Psoas muscle (tissue), 8 donors: Measurements from ENCODE around the gene PUS3. TPM values are rescaled to one million over a fixed set of nuclear protein-coding genes. Genes with fewer than 3 reads are reported as not detected.

Source experiments
- ATAC-seq, 4 donors: fragments of 200-7000 bp; cut with Tn5 transposase; one replicate each; pipeline ENCODE4 v1.9.1; 2020; ENCODE audit warnings: moderate library complexity in 3 of 4, mild to moderate bottlenecking in 2 of 4
- DNase-seq, 2 donors: peaks; one replicate each; pipeline ENCODE4 v3.0.0-alpha.2; 2020
- H3K27ac ChIP-seq: fragments of 200-600 bp; one replicate; pipeline ENCODE4 v1.8.0; 2022
- H3K27me3 ChIP-seq, 3 donors: fragments of 200-600 bp in 1 of 3; one replicate each; pipeline versions ENCODE4 v1.6.1 to v1.8.0; 2013 to 2022; ENCODE audit warnings: low read length in 2 of 3, mild to moderate bottlenecking in 2 of 3, moderate library complexity in 1 of 3; ENCODE audit not compliant: insufficient read depth in 3 of 3
- H3K36me3 ChIP-seq, 2 donors: fragments of 200-600 bp in 1 of 2; one replicate each; pipeline versions ENCODE4 v1.6.1 to v1.8.0; 2013 to 2022; ENCODE audit warnings: low read depth in 1 of 2, mild to moderate bottlenecking in 1 of 2, moderate library complexity in 1 of 2; ENCODE audit not compliant: insufficient read depth in 1 of 2
- H3K4me1 ChIP-seq: fragments of 200-600 bp; one replicate; pipeline ENCODE4 v1.8.0; 2022
- H3K4me3 ChIP-seq: fragments of 200-600 bp; one replicate; pipeline ENCODE4 v1.8.0; 2022; ENCODE audit warnings: mild to moderate bottlenecking
- H3K9me3 ChIP-seq: fragments of 200-600 bp; one replicate; pipeline ENCODE4 v1.8.0; 2022
- CTCF ChIP-seq: fragments of 200-600 bp; IDR thresholded peaks from one replicate; pipeline ENCODE4 v1.8.0; 2022; ENCODE audit warnings: antibody characterized with exemption
- WGBS, 3 donors: extraction: QIAGEN DNeasy Blood & Tissue Kit; methylation state at CpG; one replicate each; pipeline versions ENCODE4 v1.1.6 to v1.1.7; 2013; 5-methylcytosine and 5-hydroxymethylcytosine counted together
- intact Hi-C, 2 donors: fragments of 100-400 bp; cut with DNase I; formaldehyde crosslinking; loops; one replicate each; pipeline versions ENCODE4 v1.11.0 to v1.14.2; 2022
- polyA plus RNA-seq, 3 donors: library from polyadenylated mRNA; stranded (reverse); fragments of 200-250 nt; gene quantifications; one replicate each; pipeline ENCODE4 v1.2.3, GENCODE V29; 2013
- total RNA-seq, 4 donors: library from RNA; stranded (reverse); fragmentation: NEBNext Ultra II Directional in 2 of 4; extraction: Animal tissue kit (Norgen Biotek cat#: 25700) in 2 of 4; gene quantifications; one replicate each; pipeline versions ENCODE4 v1.2.1 to v1.2.4, GENCODE V29; 2021 to 2023
- donor health status: healthy with polysubstance abuse.
- donor health status: DM: no; HTN: no; CAD: no; lungs with moderate emphysema.
- donor health status: Bipolar disorder and iron deficiency.
- donor health status: healthy.
- donor health status: DM: yes; HTN: yes; CAD: no.
- donor health status: DM: no; HTN: no; CAD: no.
- donor health status: DM: no; HTN: no; CAD: no.
- donor health status: DM: yes; HTN: yes; CAD: no.

PUS3 gene
- total and polyA plus RNA-seq, 7 donors = 9.0 to 17.5 (median 16.1) TPM

GRCh38 chr11:125910226-125910849 lies 7.3 kb upstream of the PUS3 start:
- peaks cover 0 to 11% (median 6%) of the 10 kb centered on the region in 3 donors for H3K27me3 ChIP-seq
- DNase-seq (no peak), ATAC-seq (no peak)
- H3K9me3 ChIP-seq = no peaks in the 10 kb centered on the region
- no peak overlapping the region for H3K4me3 ChIP-seq
- H3K36me3 ChIP-seq = no peaks in the 10 kb centered on the region
- no peaks in the 10 kb centered on the region for H3K4me1 ChIP-seq
- no peak overlapping the region for H3K27ac ChIP-seq
- TF ChIP-seq CTCF = no peak
- intact Hi-C loops = no loop called here
- WGBS, 3 donors = 64 to 73% (median 66%) methylated on average over 8 of the region's 8 CpGs

- intact Hi-C loops = no loop called here
- TF ChIP-seq CTCF = no peak
- H3K9me3 ChIP-seq = no peaks in the 10 kb centered on the region
Observed at GRCh38 chr11:125904678-125905077, 1.7 kb upstream of the PUS3 start.

GRCh38 chr11:125903711-125904659 lies 979 bp upstream of the PUS3 start, which contains the start of gene DDX25:
Gene DDX25, plus strand, starts transcription at chr11:125904508. Its CDS starts 10 bp downstream, at chr11:125904518.
- no peak for DNase-seq
- H3K27ac ChIP-seq = no peak within 1 kb of the TSS
- TF ChIP-seq CTCF = no peak
- H3K27me3 ChIP-seq = peaks cover 4 to 28% (median 7%) of the 10 kb centered on the region in 3 donors
- peak in 1 of 4 donors; percentile 17 for ATAC-seq
- no peaks in the 10 kb centered on the region for H3K9me3 ChIP-seq
- peaks cover 10% of the 10 kb centered on the region for H3K4me1 ChIP-seq
- peak within 1 kb of the TSS; percentile 87 for H3K4me3 ChIP-seq
- intact Hi-C loops = no loop called here
- peaks cover 3 to 14% of the 10 kb centered on the region in 2 donors for H3K36me3 ChIP-seq
- WGBS, 3 donors = 1 to 3% (median 2%) methylated on average over 49 to 77 of the region's 81 CpGs

More at GRCh38 chr11:125904678-125905077, 1.7 kb upstream of the PUS3 start:
- H3K4me3 ChIP-seq = peak overlapping the region; percentile 87
- H3K4me1 ChIP-seq = peaks cover 10% of the 10 kb centered on the region
- H3K27ac ChIP-seq = no peak overlapping the region
- WGBS, 3 donors = 47 to 52% (median 52%) methylated on average over 11 of the region's 11 CpGs
- peaks cover 2 to 8% of the 10 kb centered on the region in 2 donors for H3K36me3 ChIP-seq
- peaks cover 4 to 28% (median 7%) of the 10 kb centered on the region in 3 donors for H3K27me3 ChIP-seq
- no peak for ATAC-seq
- DNase-seq = no peak

GRCh38 chr11:125902277-125902926 lies 604 bp downstream of the PUS3 start:
- peaks cover 5 to 14% of the 10 kb centered on the region in 2 donors for H3K36me3 ChIP-seq
- intact Hi-C loops = no loop called here
- no peak for TF ChIP-seq CTCF
- ATAC-seq = peak in 3 of 4 donors; percentile 19 to 40 (median 22)
- H3K27me3 ChIP-seq = peaks cover 4 to 28% (median 7%) of the 10 kb centered on the region in 3 donors
- H3K27ac ChIP-seq = peak overlapping the region; percentile 90
- DNase-seq = no peak
- H3K9me3 ChIP-seq = no peaks in the 10 kb centered on the region
- 40 to 48% (median 42%) methylated on average over 20 of the region's 20 CpGs for WGBS, 3 donors
- H3K4me1 ChIP-seq = peaks cover 10% of the 10 kb centered on the region
- H3K4me3 ChIP-seq = peak overlapping the region; percentile 87
